Omental fat pad (tissue), 4 donors: ENCODE measurements around the gene KLHL35. TPM values are rescaled to one million over a fixed set of nuclear protein-coding genes. Genes with fewer than 3 reads are reported as not detected.

ENCODE experiments used
- ATAC-seq: fragments of 150-250 bp; one replicate; pipeline ENCODE4 v1.9.1; 2016; ENCODE audit warnings: mild to moderate bottlenecking, moderate library complexity; ENCODE audit not compliant: low FRiP score
- DNase-seq: peaks from one replicate; pipeline ENCODE4 v3.0.0-alpha.2; 2019; ENCODE audit warnings: low spot score
- total RNA-seq, 4 donors: library from RNA; depleted of rRNA; stranded (reverse); fragments of >200 nt; gene quantifications; one replicate each; pipeline ENCODE4 v1.1.0, GENCODE V29; 2016
- TF ChIP-seq, protein P1 (sequence below), 3 donors: fragments of 450-650 bp; IDR thresholded peaks; one replicate each; pipeline ENCODE4 v1.5.1; 2016 to 2017; ENCODE audit warnings: antibody characterized with exemption in 3 of 3, mild to moderate bottlenecking in 3 of 3, moderate library complexity in 2 of 3

Gene KLHL35
- total RNA-seq, 4 donors from 2014 or later = 1.3 to 2.4 (median 1.8) TPM; not detected in 1

DNA sequence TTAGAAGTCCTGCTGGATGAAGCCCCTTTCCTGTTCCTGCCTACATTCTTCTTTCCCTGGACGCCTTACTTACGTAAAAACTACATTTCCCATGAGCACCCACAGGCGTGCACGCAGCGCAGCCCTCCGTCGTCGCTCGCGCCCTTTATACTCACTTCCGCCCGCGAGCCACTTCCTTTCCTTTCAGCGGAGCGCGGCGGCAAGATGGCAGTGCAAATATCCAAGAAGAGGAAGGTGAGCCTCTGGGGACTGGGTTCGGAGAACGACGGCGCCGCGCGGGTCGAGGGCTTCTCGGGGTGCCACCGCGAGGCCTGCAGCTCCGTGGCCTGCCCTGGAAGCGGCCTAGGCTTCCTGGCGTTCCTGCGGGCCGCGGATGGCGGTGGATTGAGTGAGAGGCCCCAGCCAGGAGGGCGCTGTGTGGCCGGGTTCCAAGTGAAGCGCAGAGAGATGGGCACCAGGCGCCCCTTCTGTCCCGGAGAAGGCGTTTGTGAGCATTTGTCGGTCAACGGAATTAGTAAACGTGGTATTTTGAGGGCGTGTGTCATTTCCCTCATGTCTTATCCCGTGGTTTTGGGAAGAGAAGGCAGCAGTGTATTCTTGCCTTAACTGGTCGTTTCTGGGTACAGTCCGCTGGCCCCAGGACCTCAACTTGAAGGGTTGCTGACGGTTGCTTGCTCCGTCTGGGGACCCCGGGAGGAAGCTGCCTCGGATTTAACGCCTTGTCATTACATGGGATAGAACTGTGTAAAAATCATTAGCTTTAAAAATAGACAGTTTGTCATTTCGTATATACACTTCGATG is 33.5 kb downstream of the KLHL35 start, which contains the start of gene RPS3:
Gene RPS3, plus strand, starts transcription at position 175 of the 802 bp plus-strand sequence. Its CDS starts 30 bp downstream, at position 205.
- DNase-seq (peak; percentile 87), ATAC-seq (peak; percentile 84)
- TF ChIP-seq, protein P1, sequence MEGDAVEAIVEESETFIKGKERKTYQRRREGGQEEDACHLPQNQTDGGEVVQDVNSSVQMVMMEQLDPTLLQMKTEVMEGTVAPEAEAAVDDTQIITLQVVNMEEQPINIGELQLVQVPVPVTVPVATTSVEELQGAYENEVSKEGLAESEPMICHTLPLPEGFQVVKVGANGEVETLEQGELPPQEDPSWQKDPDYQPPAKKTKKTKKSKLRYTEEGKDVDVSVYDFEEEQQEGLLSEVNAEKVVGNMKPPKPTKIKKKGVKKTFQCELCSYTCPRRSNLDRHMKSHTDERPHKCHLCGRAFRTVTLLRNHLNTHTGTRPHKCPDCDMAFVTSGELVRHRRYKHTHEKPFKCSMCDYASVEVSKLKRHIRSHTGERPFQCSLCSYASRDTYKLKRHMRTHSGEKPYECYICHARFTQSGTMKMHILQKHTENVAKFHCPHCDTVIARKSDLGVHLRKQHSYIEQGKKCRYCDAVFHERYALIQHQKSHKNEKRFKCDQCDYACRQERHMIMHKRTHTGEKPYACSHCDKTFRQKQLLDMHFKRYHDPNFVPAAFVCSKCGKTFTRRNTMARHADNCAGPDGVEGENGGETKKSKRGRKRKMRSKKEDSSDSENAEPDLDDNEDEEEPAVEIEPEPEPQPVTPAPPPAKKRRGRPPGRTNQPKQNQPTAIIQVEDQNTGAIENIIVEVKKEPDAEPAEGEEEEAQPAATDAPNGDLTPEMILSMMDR (IDR thresholded peaks at IDR 0.05) = no peak

DNA sequence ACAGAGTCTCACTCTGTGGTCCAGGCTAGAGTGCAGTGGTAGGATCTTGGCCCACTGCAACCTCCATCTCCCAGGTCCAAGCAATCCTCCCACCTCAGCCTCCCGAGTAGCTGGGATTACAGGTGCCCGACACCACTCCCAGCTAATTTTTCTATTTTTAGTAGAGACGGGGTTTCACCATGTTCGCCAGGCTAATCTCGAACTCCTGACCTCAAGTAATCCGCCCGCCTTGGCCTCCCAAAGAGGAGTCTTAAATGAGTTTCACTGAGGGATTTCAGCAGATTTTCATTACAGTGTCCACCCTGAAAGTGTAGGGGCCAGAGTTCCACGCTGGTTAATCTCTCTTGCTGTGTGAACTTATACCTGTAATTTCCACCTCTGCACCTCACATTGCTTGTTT is 34.1 kb downstream of the KLHL35 start:
- no peak for ATAC-seq
- TF ChIP-seq, protein P1 (IDR thresholded peaks at IDR 0.05) = no peak
- DNase-seq = no peak

DNA sequence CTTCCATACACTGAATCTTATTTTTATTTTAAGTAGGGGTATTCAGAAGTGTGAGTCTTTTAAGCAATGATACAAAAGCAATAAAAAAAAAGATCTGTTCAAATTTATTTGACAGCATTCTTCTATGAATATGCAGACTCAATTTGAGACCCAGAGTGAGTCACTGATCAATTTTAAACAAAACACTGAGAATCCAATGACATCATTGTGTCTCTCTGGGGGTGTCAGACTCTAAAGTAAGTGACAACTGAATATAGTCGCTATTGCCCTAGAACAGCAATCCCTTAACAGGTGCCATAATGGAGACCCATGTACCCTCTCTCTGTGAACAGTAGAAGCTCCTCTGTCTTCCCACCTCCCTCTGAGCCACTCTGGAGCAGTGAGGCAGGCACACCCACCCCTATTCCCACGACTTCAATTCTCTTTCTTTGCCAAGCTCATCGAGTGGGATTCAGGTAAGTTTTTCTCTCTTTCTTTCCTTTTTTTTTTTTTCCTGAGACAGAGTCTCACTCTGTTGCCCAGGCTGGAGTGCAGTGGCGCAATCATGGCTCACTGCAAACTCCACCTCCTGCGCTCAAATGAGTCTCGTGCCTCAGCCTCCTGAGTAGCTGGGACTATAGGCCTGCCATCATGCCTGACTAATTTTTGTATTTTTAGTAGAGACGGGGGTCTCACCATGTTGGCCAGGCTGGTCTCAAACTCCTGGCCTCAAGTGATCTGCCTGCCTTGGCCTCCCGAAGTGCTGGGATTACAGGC is 38.7 kb downstream of the KLHL35 start:
- DNase-seq (no peak), ATAC-seq (no peak)
- TF ChIP-seq, protein P1 (IDR thresholded peaks at IDR 0.05) = no peak

DNA sequence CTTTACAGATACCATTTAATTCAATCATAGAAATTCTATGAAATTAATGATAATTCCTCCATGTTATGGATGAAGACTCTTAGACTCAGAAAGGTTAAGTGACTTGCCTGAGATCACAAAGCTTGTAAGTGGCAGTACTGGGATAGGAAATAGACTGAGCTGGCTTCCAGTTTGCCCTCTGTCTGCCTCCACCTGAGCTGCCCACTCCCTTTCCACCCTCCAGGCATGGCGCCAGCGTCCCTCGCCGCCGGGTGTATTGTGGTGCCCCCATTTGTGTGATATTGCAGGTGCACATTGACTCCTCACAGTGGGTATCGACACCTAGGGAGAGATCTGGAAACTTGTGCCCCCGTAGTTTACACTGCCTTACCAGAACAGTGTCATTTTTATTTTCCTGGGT is 43.1 kb downstream of the KLHL35 start:
- TF ChIP-seq, protein P1 (IDR thresholded peaks at IDR 0.05) = no peak
- no peak for DNase-seq
- no peak for ATAC-seq

DNA sequence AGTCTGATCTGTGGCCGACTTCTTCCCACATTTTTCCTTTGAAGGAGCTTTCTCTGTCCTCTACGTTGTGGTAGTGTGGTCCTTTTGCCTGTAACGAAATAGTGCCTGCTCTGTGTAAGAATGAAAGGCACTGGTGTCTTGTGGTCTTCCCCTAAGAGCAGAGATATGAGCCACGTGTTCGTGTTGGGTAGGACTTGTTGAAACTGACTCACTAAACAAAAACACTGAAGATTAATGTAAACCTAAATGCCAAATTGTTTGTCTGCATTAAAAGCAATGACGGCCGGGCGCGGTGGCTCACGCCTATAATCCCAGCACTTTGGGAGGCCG is 43.8 kb downstream of the KLHL35 start:
- ATAC-seq (no peak), DNase-seq (no peak)
- TF ChIP-seq, protein P1 (IDR thresholded peaks at IDR 0.05) = no peak

DNA sequence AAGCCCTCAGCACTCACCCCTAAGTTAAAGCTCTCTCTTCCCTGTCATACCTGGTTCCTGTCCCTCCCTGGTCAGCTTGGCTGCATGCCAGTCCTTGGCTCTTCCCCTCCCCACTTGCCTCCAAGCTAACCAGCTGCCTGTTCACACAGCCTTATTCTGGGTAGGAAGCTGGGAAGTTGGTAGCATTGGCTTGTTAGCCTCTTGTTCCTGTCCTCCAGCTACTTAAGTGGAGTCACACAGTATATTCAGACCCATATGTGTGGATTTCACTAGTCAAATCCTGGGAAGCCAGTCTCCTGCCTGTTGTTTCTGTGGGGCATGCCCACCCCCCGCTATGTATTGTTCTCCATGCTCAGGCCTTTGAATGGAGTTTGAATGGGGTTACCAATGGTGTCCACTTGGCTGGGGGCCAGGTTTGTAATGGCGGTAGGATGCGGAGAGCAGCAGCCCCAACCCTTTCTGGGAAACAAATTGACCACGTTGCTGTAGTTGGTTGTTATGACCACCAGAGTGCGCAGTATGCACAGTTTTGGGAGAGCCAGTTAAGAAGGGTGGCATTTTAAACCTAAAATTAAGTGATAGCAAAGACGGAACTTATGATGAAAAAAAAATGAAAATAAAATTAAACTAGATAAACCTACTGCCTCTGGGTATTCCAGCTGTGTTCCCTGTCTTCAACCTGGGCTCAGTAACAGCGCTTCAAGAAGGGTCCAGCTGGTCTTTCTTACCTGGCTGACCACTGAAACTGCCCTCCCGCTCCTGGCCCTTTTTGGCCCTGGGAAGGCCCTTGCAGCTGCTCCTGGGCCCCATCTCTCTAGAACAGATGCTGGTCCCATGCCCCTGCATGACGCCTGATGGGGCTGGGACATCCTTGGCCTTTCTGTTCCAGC is 44.4 kb downstream of the KLHL35 start:
- TF ChIP-seq, protein P1 (IDR thresholded peaks at IDR 0.05) = peak in 2 of 3 donors; percentile 17 to 55
- ATAC-seq (peak; percentile 60), DNase-seq (peak; percentile 72)
